ENCODE results near the gene SRCIN1.

GRCh38 chr17:38590988-38591758 is 14.6 kb downstream of the SRCIN1 start:
- TF ChIP-seq CTCF (IDR thresholded peaks at IDR 0.05), result no peak
- no peak for TF ChIP-seq POLR2A (IDR thresholded peaks at IDR 0.05)
